GM12878 (cell line): ENCODE results near the gene IL1B. TPM values are rescaled to one million over a fixed set of nuclear protein-coding genes. Genes with fewer than 3 reads are reported as not detected.

Experiments
- ATAC-seq: fragments of 200-7000 bp; cut with Tn5 transposase; 3 replicates; pipeline ENCODE4 v1.9.1; 2020; ENCODE audit warnings: mild to moderate bottlenecking, moderate library complexity
- BruUV-seq: library from RNA; stranded (reverse); fragments of 400-500 nt; replicated peaks from 2 replicates; lab custom pipeline; 2021; lab: Mats Ljungman, UMichigan
- CTCF ChIA-PET: fragments of 300-600 bp; sonication (Branson Sonifier 250); formaldehyde crosslinking; extraction: SDS; loops from one replicate; lab custom pipeline; 2021; ENCODE audit warnings: inconsistent platforms; lab: Yijun Ruan, JAX
- POLR2A ChIA-PET: fragments of 350-600 bp; formaldehyde crosslinking; extraction: SDS; loops from one replicate; lab custom pipeline; 2021; ENCODE audit warnings: inconsistent platforms; lab: Charles Lee
- RAD21 ChIA-PET: fragments of 300-600 bp; sonication (Branson Sonifier 250); formaldehyde crosslinking; loops from one replicate; lab custom pipeline; 2023; ENCODE audit warnings: antibody characterized with exemption; ENCODE audit not compliant: unreplicated experiment; lab: Charles Lee
- SMC1A ChIA-PET: fragments of 300-600 bp; sonication (Branson Sonifier 250); formaldehyde crosslinking; loops from one replicate; lab custom pipeline; 2023; ENCODE audit not compliant: unreplicated experiment, uncharacterized antibody; lab: Charles Lee
- DNase-seq: peaks from one replicate; pipeline ENCODE4 v3.0.0-alpha.2; 2011; ENCODE audit warnings: low read depth, low spot score
- FAIRE-seq: peaks from 3 replicates; lab custom pipeline; 2011; peaks lifted over from hg19 to GRCh38; lab: Jason Lieb, UNC
- H2AFZ ChIP-seq: 2 replicates; pipeline ENCODE4 v1.6.0; 2011; ENCODE audit warnings: low read depth, low read length, control low read depth; ENCODE audit not compliant: control insufficient read depth
- H3K27ac ChIP-seq: 2 replicates; pipeline ENCODE4 v1.5.1; 2011; ENCODE audit warnings: control low read depth; ENCODE audit not compliant: control insufficient read depth, insufficient read depth
- H3K27me3 ChIP-seq, 2 experiments: replicated peaks in 1 of 2; 2 replicates each; pipeline versions ENCODE4 v1.6.0 to v1.6.1; 2011; ENCODE audit warnings: low read length in 1 of 2; ENCODE audit not compliant: control insufficient read depth in 2 of 2, insufficient read depth in 2 of 2
- H3K36me3 ChIP-seq, 2 experiments: 2 replicates each; pipeline ENCODE4 v1.5.1; 2011; ENCODE audit warnings: low read length in 1 of 2; ENCODE audit not compliant: control insufficient read depth in 2 of 2, insufficient read depth in 2 of 2
- H3K4me1 ChIP-seq: 2 replicates; pipeline ENCODE4 v1.6.1; 2011; ENCODE audit warnings: mild to moderate bottlenecking, low read length, moderate library complexity, mixed read lengths; ENCODE audit not compliant: control insufficient read depth, insufficient read depth
- H3K4me2 ChIP-seq: 2 replicates; pipeline ENCODE4 v1.6.0; 2011; ENCODE audit warnings: control low read depth; ENCODE audit not compliant: control insufficient read depth, insufficient read depth
- H3K4me3 ChIP-seq: fragments of 200-600 bp; sonication (generic); 2 replicates; pipeline ENCODE4 v1.5.1; 2016
- H3K79me2 ChIP-seq: 2 replicates; pipeline ENCODE4 v1.6.0; 2011; ENCODE audit warnings: low read length; ENCODE audit not compliant: control insufficient read depth, insufficient read depth
- H3K9ac ChIP-seq: 2 replicates; pipeline ENCODE4 v1.8.0; 2011; ENCODE audit warnings: low read length, control low read depth, mixed read lengths; ENCODE audit not compliant: control insufficient read depth, insufficient read depth
- H3K9me3 ChIP-seq: replicated peaks from 3 replicates; pipeline ENCODE4 v1.5.1; 2011; ENCODE audit warnings: mild to moderate bottlenecking, low read length; ENCODE audit not compliant: control insufficient read depth, insufficient read depth
- H4K20me1 ChIP-seq: 2 replicates; pipeline ENCODE4 v1.6.0; 2011; ENCODE audit not compliant: control insufficient read depth, insufficient read depth
- ASH2L ChIP-seq: fragments of 300-600, 200-600 bp; sonication (generic); IDR thresholded peaks from 2 replicates; pipeline ENCODE4 v1.6.1; 2017; ENCODE audit warnings: low read depth, mild to moderate bottlenecking, borderline replicate concordance
- ATF7 ChIP-seq: fragments of 450-650 bp; IDR thresholded peaks from 2 replicates; pipeline ENCODE4 v1.6.1; 2016; ENCODE audit warnings: low read depth, mild to moderate bottlenecking
- EED ChIP-seq: sonication (generic); IDR thresholded peaks from 2 replicates; pipeline ENCODE4 v1.6.1; 2016; ENCODE audit warnings: antibody characterized with exemption, low read depth
- FOXK2 ChIP-seq: fragments of 450-650 bp; IDR thresholded peaks from 2 replicates; pipeline ENCODE4 v1.6.1; 2017; ENCODE audit warnings: mild to moderate bottlenecking, moderate library complexity
- IRF4 ChIP-seq: IDR thresholded peaks from 2 replicates; pipeline ENCODE4 v1.6.1; 2011; ENCODE audit warnings: low read depth, low read length
- KDM1A ChIP-seq: fragments of 200-600 bp; sonication (generic); IDR thresholded peaks from 2 replicates; pipeline ENCODE4 v1.6.1; 2016; ENCODE audit warnings: borderline replicate concordance
- POLR2A ChIP-seq: IDR thresholded peaks from 2 replicates; pipeline ENCODE4 v1.6.1; 2011; ENCODE audit warnings: low read depth, mild to moderate bottlenecking, low read length
- RELA ChIP-seq: fragments of 450-650 bp; IDR thresholded peaks from 2 replicates; pipeline ENCODE4 v1.8.0; 2014; ENCODE audit warnings: borderline replicate concordance; ENCODE audit not compliant: partially characterized antibody
- SIX5 ChIP-seq: IDR thresholded peaks from 2 replicates; pipeline ENCODE4 v1.6.1; 2011; ENCODE audit warnings: mild to moderate bottlenecking, low read depth, low read length, moderate library complexity; ENCODE audit not compliant: severe bottlenecking
- SMAD1 ChIP-seq: fragments of 450-650 bp; IDR thresholded peaks from 2 replicates; pipeline ENCODE4 v1.6.1; 2018; ENCODE audit warnings: mild to moderate bottlenecking, low read depth; ENCODE audit not compliant: partially characterized antibody
- SMC3 ChIP-seq: IDR thresholded peaks from 2 replicates; pipeline ENCODE4 v1.6.1; 2011; ENCODE audit warnings: low read length, improper control_type of control experiment, borderline replicate concordance
- SREBF2 ChIP-seq: IDR thresholded peaks from 2 replicates; pipeline ENCODE4 v1.6.1; 2012; ENCODE audit warnings: mild to moderate bottlenecking, low read length
- TARDBP ChIP-seq: IDR thresholded peaks from 2 replicates; pipeline ENCODE4 v1.6.1; 2016; ENCODE audit warnings: borderline replicate concordance
- TCF12 ChIP-seq: IDR thresholded peaks from 2 replicates; pipeline ENCODE4 v1.6.1; 2011; ENCODE audit warnings: low read depth, mild to moderate bottlenecking, low read length
- WGBS: methylation state at CpG from one replicate; pipeline ENCODE4 v1.1.6; 2016; ENCODE audit warnings: low lambda C conversion rate; ENCODE audit not compliant: insufficient replicate concordance, insufficient coverage; ENCODE audit errors: missing lambda C conversion rate; 5-methylcytosine and 5-hydroxymethylcytosine counted together
- in situ Hi-C: fragments of 300-500 bp; cut with MboI; formaldehyde crosslinking; loops from 9 replicates; pipeline ENCODE4 v1.14.3; 2018; ENCODE audit warnings: mixed read lengths
- intact Hi-C: fragments of 100-400 bp; cut with micrococcal nuclease; formaldehyde crosslinking; loops from one replicate; pipeline ENCODE4 v1.14.2; 2022; ENCODE audit not compliant: unreplicated experiment
- polyA plus RNA-seq, 11 experiments: library from polyadenylated mRNA; depleted of rRNA in 4 of 11; unstranded in 6 of 11; stranded (reverse) in 5 of 11; fragments of >200 nt; fragmentation: Nextera tagmentation in 4 of 11; fragmentation: Illumina TruSeq in 1 of 11; extraction: Ambion mirVana in 4 of 11; extraction: Trizol in 1 of 11; gene quantifications; 1 replicate in 1 of 11; 2 replicates in 10 of 11; pipeline versions ENCODE4 v1.2.1 to v1.2.3, GENCODE V29; 2011 to 2016; ENCODE audit warnings: inconsistent platforms in 2 of 11, missing spikeins in 2 of 11, low read depth in 1 of 11
- total RNA-seq, 4 experiments: library from RNA; depleted of rRNA in 3 of 4; stranded (reverse); fragments of >200 nt in 3 of 4; fragmentation: Illumina TruSeq in 1 of 4; extraction: Trizol in 1 of 4; gene quantifications; 2 replicates each; pipeline versions ENCODE4 v1.2.1 to v1.2.3, GENCODE V29; 2013 to 2021
- TF ChIP-seq, protein P1 (sequence below): IDR thresholded peaks from 2 replicates; pipeline ENCODE4 v1.6.1; 2012; ENCODE audit warnings: low read depth, low read length, improper control_type of control experiment

The IL1B gene
- total and polyA plus RNA-seq, 10 of the 15 experiments (the other 5 are each of a cell fraction or from before 2014, with no cell fraction given), result 0.20 to 1.6 (median 0.84) TPM

DNA sequence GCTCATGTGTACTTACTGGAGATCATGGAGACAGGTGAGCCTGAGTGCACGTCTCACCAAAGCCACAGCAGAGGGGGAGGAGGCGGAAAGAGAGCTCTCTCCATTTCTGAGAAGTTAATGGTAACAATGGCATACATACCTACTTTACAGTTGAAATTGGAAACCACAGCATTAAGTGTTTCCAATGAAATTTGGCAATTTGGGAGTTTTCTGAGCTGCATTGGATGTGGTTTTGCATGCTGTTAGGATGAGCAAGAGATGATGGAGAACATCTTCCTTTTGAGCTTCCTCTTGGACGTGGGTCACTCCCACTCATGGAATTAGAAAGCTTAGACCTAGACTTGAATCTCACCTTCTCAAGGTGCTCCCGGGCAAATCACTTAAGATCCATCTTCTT lies 48.9 kb upstream of the IL1B start:
- FAIRE-seq (no peak), DNase-seq (no peak)
- Histone ChIP-seq H3K27ac (no peak overlapping the region), H3K27me3 (no peaks in the 10 kb centered on the region), H3K4me1 (peaks cover 27% of the 10 kb centered on the region), H3K4me3 (no peak overlapping the region), H2AFZ (peak overlapping the region; percentile 28; the same call in 1 of the 2 replicates), H4K20me1 (no peaks in the 10 kb centered on the region), H3K36me3 (no peaks in the 10 kb centered on the region), H3K9ac (no peak overlapping the region), H3K9me3 (no peaks in the 10 kb centered on the region)
- CTCF ChIA-PET, result interaction anchor here (0.6 to 12.0 kb wide), 57 partner anchors 9 to 342 kb away, joined by 3 to 496 read pairs (median 6); partner anchors contain the start of genes IL1A and IL1B
- RAD21 ChIA-PET, result interaction anchor here (0.7 to 11.8 kb wide), 36 partner anchors 9 to 285 kb away, joined by 3 to 281 read pairs (median 5); partner anchors contain the start of gene IL1B
- intact Hi-C loops, result loop anchor here (1.0 to 2.0 kb wide), 3 partner anchors 55 to 285 kb away; no protein-coding TSS in a partner anchor
- BruUV-seq, result no TSS peak
- POLR2A ChIA-PET, result interaction anchor here (1.1 to 1.9 kb wide), 8 partner anchors 8 to 144 kb away, joined by 3 to 15 read pairs (median 4); no protein-coding TSS in a partner anchor
- 29% methylated on average over 4 of the region's 4 CpGs for WGBS
- SMC1A ChIA-PET, result interaction anchor here (0.5 to 12.1 kb wide), 49 partner anchors 8 to 285 kb away, joined by 3 to 362 read pairs (median 6); partner anchors contain the start of gene CKAP2L
- in situ Hi-C loops, result no loop called here
- TF ChIP-seq IRF4 (no peak), TCF12 (no peak), KDM1A (no peak), EED (no peak), FOXK2 (no peak), SIX5 (no peak), POLR2A (no peak), ATF7 (no peak), ASH2L (no peak), SREBF2 (no peak), SMAD1 (no peak), RELA (no peak), TARDBP (no peak), SMC3 (no peak)
- TF ChIP-seq, protein P1, sequence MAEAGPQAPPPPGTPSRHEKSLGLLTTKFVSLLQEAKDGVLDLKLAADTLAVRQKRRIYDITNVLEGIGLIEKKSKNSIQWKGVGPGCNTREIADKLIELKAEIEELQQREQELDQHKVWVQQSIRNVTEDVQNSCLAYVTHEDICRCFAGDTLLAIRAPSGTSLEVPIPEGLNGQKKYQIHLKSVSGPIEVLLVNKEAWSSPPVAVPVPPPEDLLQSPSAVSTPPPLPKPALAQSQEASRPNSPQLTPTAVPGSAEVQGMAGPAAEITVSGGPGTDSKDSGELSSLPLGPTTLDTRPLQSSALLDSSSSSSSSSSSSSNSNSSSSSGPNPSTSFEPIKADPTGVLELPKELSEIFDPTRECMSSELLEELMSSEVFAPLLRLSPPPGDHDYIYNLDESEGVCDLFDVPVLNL, result no peak
- TF ChIP-seq, all 136 proteins: peak for 0
- Histone ChIP-seq H3K79me2 (no peaks in the 10 kb centered on the region), H3K4me2 (peak overlapping the region; percentile 10; the same call in 1 of the 2 replicates)
- ATAC-seq, result no peak
